SU-DHL-6 (cell line): ENCODE data around the gene NPAS1.

ENCODE experiments used
- CTCF ChIP-seq: fragments of 200-600 bp; sonication (generic); IDR thresholded peaks from one replicate; pipeline ENCODE4 v1.5.1; 2017; ENCODE audit warnings: antibody characterized with exemption, mild to moderate bottlenecking, low read length, moderate library complexity; ENCODE audit not compliant: insufficient read depth, poor library complexity, severe bottlenecking
- EZH2phosphoT487 ChIP-seq: fragments of 200-600 bp; sonication (generic), shearing (Covaris generic); conservative IDR thresholded peaks from 2 replicates; pipeline ENCODE4 v1.6.1; 2018; ENCODE audit warnings: mild to moderate bottlenecking, antibody characterized with exemption, low read length, moderate library complexity, mixed read lengths

- TF ChIP-seq CTCF (no peak), EZH2phosphoT487 (no peak)
Measured at GRCh38 chr19:47039239-47039874, 19.7 kb downstream of the NPAS1 start.
